Central memory CD8-positive, alpha-beta T cell (primary cell): ENCODE data around the gene CGREF1.

Experiments
- ATAC-seq: fragments of 150-1000 bp; cut with Tn5 transposase; replicated peaks from 2 replicates; pipeline ENCODE4 v1.10.0; 2022; ENCODE audit warnings: mild to moderate bottlenecking, moderate FRiP score, moderate number of reproducible peaks; ENCODE audit not compliant: poor library complexity, severe bottlenecking; ENCODE audit errors: extremely low read depth
- DNase-seq, 2 donors: peaks; one replicate each; pipeline ENCODE4 v3.0.0; 2021; ENCODE audit warnings: low spot score in 2 of 2
- H3K27ac Mint-ChIP-seq: one replicate; pipeline ENCODE4 v1.8.0; 2022; ENCODE audit warnings: low read depth, mild to moderate bottlenecking, moderate library complexity, mixed read lengths
- H3K27me3 Mint-ChIP-seq: one replicate; pipeline ENCODE4 v1.8.0; 2022; ENCODE audit warnings: mixed read lengths
- H3K36me3 Mint-ChIP-seq: one replicate; pipeline ENCODE4 v1.8.0; 2022; ENCODE audit warnings: mild to moderate bottlenecking, moderate library complexity, mixed read lengths; ENCODE audit not compliant: insufficient read depth
- H3K4me1 Mint-ChIP-seq: one replicate; pipeline ENCODE4 v1.8.0; 2022; ENCODE audit warnings: mixed read lengths
- H3K4me3 Mint-ChIP-seq: one replicate; pipeline ENCODE4 v1.8.0; 2022; ENCODE audit warnings: mild to moderate bottlenecking, moderate library complexity, mixed read lengths
- H3K9me3 Mint-ChIP-seq: one replicate; pipeline ENCODE4 v1.8.0; 2022; ENCODE audit warnings: mixed read lengths

The CGREF1 gene

DNA sequence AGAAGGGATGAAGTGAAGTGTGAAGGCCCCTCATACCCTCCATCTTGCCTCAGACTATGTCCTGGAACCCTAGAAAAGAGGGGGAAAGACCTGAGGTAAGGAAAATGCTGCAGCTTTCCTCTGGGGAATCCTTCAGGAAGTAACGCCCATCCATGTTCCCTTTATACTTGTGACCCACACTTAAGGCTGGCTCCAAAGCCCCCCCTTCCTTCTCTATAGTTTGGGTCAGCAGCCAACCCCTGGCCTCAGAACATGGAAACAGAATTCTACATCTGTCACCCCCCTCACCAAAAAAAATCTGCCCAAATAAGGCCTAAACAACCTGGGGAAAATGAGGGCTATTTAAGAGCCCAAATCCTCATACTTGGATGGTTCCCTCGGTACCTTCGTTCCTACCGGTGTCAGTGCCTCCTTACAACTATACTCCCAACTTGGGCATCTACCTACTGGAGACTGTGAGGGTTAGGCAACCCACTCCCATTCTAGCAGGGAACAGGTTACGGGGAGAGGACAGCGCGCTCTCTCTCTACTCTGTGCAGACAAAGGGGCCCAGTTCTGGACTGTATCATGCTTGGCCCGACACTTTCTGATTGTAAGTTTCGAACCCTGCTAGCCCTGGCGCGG, 48.2 kb downstream of the CGREF1 start:
- no peaks in the 10 kb centered on the region for H3K9me3 Mint-ChIP-seq
- peak overlapping the region; percentile 96 for H3K4me3 Mint-ChIP-seq
- peak overlapping the region; percentile 94 for H3K27ac Mint-ChIP-seq
- H3K27me3 Mint-ChIP-seq = no peaks in the 10 kb centered on the region
- peaks cover 67% of the 10 kb centered on the region for H3K4me1 Mint-ChIP-seq
- H3K36me3 Mint-ChIP-seq = peaks cover 22% of the 10 kb centered on the region
- ATAC-seq (peak; percentile 13), DNase-seq (no peak)

DNA sequence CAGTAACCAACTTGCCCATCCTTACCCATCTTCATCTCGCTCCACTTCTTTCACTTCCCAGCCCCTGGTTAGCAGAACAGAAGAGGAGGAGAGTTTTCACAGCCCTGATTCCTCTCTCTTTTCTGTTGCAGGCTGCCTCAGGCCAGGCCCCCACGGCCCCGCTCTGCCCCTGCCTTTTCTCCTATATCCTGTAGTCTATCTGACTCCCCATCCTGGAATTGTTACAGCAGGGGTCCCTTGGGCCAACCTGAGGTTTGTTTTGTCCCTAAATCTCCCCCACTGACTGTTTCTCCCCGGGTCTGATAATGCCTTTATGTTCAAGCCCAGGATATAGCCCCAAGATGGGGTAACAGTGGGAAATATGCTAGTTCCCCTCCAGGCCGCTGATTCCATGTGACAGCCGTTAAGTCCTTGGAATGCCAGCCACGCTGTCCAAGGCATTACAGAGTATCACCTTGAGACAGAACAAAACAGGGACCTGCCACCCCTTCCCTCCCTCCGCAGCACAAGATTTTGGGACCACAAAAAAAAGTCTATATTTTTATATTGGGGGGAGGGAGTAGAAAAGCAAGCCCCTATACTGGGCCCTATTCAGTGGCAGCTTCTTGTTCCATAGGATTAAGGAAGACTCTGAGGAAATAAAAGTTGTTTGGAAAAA, 48.8 kb downstream of the CGREF1 start:
- peaks cover 62% of the 10 kb centered on the region for H3K4me1 Mint-ChIP-seq
- ATAC-seq = no peak
- peak overlapping the region; percentile 82 for H3K27ac Mint-ChIP-seq
- H3K36me3 Mint-ChIP-seq = peaks cover 23% of the 10 kb centered on the region
- no peaks in the 10 kb centered on the region for H3K27me3 Mint-ChIP-seq
- no peak for DNase-seq
- H3K9me3 Mint-ChIP-seq = no peaks in the 10 kb centered on the region
- peak overlapping the region; percentile 96 for H3K4me3 Mint-ChIP-seq

DNA sequence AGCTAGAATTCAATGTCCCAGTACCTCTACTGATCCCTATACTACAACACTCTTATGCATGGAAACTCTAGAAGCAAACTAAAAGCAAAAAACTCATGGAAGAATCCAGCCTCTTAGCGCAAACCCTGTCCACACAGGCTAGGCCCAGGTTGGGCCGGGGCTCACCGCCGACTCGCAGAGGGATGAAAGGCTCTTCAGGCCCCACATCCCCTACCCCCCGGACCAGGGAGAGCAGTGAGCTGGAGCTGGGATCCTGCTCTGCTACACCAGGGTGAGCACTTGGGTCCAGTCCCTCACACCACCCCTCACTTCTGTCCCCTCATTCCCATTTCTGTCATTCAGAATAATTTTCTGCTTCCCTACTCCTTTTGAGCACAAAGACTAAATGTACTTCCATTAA, 49.5 kb downstream of the CGREF1 start:
- H3K27me3 Mint-ChIP-seq = no peaks in the 10 kb centered on the region
- ATAC-seq = no peak
- H3K36me3 Mint-ChIP-seq = peaks cover 28% of the 10 kb centered on the region
- no peak for DNase-seq
- peaks cover 56% of the 10 kb centered on the region for H3K4me1 Mint-ChIP-seq
- H3K4me3 Mint-ChIP-seq = peak overlapping the region; percentile 96
- no peaks in the 10 kb centered on the region for H3K9me3 Mint-ChIP-seq
- peak overlapping the region; percentile 82 for H3K27ac Mint-ChIP-seq

DNA sequence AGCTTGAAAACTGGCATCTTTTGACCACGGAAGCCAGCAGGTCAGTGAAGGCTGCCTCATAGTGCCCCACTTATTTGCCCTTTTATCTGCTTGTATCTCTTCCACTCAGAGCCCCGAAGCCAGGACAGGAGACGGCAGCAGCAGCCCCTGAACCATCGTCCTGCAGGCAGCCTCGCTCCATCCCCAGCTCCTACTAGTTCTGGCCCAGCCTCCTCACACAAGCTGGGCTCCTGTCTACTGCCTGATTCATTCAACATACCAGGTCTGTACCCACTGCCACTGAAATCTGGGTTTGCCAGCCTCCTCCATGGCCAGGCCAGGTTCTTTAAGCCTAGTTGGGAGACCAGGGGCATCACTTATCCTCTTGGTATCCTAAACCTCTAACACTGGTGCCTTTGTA, 51.5 kb downstream of the CGREF1 start:
- Mint-ChIP-seq H3K4me1 (peaks cover 55% of the 10 kb centered on the region), H3K9me3 (no peaks in the 10 kb centered on the region), H3K36me3 (peaks cover 33% of the 10 kb centered on the region), H3K27ac (peak overlapping the region; percentile 16), H3K4me3 (no peak overlapping the region), H3K27me3 (no peaks in the 10 kb centered on the region)
- DNase-seq (no peak), ATAC-seq (no peak)

DNA sequence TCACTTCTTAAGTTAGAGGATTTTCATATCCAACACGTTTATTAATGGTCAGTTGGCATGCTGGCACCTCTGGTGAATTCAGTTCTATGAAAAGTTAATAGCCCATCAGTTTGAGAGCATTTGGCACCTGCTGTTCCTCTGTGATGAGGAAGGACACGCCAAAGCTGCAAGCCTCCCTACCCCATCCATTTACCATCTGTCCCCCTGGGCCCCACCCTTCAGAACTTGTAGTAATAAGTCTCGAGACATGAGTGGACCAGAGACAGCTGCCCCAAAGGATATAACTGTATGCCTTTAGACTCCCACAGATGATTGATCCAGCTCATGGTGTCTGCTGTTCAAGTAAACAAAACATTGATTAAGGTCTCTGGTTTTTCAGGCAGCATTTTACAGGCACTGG, 53.8 kb downstream of the CGREF1 start:
- Mint-ChIP-seq H3K36me3 (peaks cover 27% of the 10 kb centered on the region), H3K4me3 (no peak overlapping the region), H3K4me1 (peaks cover 41% of the 10 kb centered on the region), H3K27me3 (no peaks in the 10 kb centered on the region), H3K9me3 (no peaks in the 10 kb centered on the region), H3K27ac (no peak overlapping the region)
- no peak for ATAC-seq
- no peak for DNase-seq

DNA sequence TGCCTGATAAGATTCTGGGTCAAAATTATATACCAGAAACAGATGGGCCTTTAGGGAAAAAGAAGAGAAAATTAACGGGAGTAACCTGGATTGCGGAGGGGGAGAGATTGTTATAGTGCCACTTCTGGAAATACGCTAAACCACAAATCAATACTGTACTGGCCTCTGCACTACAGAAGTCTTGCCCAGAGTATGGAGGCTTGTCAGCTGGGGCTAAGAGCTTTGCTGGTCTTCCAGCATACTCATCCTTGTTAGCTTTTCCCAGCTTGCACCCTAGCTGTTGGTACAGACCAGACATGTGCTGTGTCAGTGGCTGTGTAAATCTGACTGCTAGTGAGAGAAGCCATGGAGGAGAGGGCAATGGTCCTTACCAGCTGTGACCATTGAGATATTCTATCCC, 58.6 kb downstream of the CGREF1 start:
- no peak for ATAC-seq
- no peak overlapping the region for H3K27ac Mint-ChIP-seq
- no peak for DNase-seq
- no peaks in the 10 kb centered on the region for H3K9me3 Mint-ChIP-seq
- no peaks in the 10 kb centered on the region for H3K27me3 Mint-ChIP-seq
- no peak overlapping the region for H3K4me3 Mint-ChIP-seq
- H3K36me3 Mint-ChIP-seq = peaks cover 24% of the 10 kb centered on the region
- peaks cover 7% of the 10 kb centered on the region for H3K4me1 Mint-ChIP-seq

DNA sequence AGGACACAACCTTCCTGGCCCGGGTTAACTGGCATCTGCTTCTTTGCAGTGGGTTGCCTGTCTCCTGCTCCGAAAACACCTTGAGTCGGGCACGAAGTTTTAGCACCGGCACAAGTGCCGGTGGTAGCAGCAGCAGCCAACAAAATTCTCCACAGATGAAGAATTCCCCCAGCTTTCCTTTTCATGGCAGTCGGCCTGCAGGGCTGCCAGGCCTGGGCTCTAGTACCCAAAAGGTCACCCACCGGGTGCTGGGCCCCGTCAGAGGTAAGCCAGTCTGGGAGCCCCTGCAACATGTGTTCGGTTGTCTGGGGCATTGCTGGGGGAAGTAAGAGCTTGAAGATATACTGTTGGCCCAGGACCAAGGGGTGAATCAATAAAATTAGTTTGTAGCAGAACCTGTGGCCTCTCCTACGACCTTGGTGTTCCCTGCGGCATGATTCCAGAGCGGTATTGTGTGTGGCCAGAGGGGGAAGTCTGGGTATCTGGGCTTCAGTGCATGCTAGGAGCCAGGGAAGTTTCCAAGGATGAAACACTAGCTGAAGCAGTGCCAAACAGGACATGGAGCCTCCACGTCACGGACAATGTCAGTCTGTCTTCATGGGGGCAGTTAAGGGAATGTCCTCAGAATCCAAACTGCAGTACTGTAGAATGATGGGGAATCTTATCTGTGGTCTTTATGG, 59.6 kb downstream of the CGREF1 start:
- Mint-ChIP-seq H3K27me3 (no peaks in the 10 kb centered on the region), H3K4me1 (peaks cover 7% of the 10 kb centered on the region), H3K4me3 (no peak overlapping the region), H3K9me3 (no peaks in the 10 kb centered on the region), H3K27ac (no peak overlapping the region), H3K36me3 (peaks cover 21% of the 10 kb centered on the region)
- no peak for ATAC-seq
- no peak for DNase-seq

DNA sequence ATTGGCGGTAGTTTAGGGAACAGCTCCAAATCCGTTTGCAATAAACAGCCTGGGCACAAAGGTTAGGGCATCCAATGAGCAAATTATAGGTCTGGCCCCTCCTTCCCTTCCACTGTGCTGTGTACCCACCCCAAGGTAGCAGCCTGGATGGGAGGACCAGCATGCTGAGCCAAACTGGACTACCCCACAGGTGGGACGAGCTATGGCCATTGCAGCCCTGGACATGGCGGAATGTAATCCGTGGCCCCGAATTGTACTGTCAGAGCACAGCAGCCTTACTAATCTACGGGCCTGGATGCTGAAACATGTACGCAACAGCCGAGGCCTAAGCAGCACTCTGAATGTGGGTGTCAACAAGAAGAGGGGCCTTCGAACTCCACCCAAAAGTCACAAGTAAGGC, 60.7 kb downstream of the CGREF1 start:
- Mint-ChIP-seq H3K4me3 (no peak overlapping the region), H3K9me3 (no peaks in the 10 kb centered on the region), H3K4me1 (peaks cover 7% of the 10 kb centered on the region), H3K36me3 (peaks cover 21% of the 10 kb centered on the region), H3K27ac (no peak overlapping the region), H3K27me3 (no peaks in the 10 kb centered on the region)
- ATAC-seq (no peak), DNase-seq (no peak)

DNA sequence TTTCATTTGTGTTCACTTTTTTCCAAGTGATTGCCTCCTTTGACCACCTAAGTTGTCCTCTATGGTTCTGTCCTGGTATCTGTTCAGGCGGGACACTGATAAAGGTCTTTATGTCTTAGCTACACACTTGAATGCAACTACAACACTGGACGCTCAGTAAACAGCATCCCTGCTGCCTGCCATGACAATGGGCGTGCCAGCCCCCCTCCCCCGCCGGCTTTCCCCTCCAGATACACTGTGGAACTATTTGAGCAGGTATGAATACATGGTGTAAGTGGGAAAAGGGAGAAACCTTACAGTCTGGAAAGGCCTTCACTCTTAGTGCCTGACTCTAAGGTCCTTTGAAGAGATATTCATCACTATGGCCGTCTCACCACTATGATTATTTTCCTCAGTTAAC, 61.7 kb downstream of the CGREF1 start:
- Mint-ChIP-seq H3K4me1 (peaks cover 4% of the 10 kb centered on the region), H3K27me3 (no peaks in the 10 kb centered on the region), H3K27ac (no peak overlapping the region), H3K9me3 (no peaks in the 10 kb centered on the region), H3K36me3 (peaks cover 19% of the 10 kb centered on the region), H3K4me3 (no peak overlapping the region)
- DNase-seq = no peak
- ATAC-seq = no peak

DNA sequence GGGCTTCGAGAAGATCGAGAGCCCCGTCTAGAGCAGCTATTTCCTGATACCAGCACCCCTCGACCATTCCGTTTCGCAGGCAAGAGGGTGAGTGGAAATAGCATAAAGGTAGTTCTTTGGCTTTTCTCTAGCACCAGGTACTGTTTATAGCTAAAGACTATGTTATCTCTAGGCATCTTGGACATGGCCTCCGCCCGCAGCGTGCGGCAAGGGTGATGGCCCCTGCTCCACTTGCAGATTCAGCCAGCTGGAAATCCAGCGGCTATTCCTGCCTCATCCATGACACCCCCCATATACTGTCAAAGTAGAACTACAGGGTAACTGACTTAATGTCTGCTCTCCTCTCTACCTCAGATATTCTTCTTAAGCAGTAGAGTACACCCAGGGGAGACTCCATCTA, 64.2 kb downstream of the CGREF1 start:
- peaks cover 13% of the 10 kb centered on the region for H3K27me3 Mint-ChIP-seq
- DNase-seq (no peak), ATAC-seq (no peak)
- no peak overlapping the region for H3K4me3 Mint-ChIP-seq
- no peak overlapping the region for H3K27ac Mint-ChIP-seq
- H3K36me3 Mint-ChIP-seq = peaks cover 42% of the 10 kb centered on the region
- peaks cover 25% of the 10 kb centered on the region for H3K4me1 Mint-ChIP-seq
- peaks cover 8% of the 10 kb centered on the region for H3K9me3 Mint-ChIP-seq

DNA sequence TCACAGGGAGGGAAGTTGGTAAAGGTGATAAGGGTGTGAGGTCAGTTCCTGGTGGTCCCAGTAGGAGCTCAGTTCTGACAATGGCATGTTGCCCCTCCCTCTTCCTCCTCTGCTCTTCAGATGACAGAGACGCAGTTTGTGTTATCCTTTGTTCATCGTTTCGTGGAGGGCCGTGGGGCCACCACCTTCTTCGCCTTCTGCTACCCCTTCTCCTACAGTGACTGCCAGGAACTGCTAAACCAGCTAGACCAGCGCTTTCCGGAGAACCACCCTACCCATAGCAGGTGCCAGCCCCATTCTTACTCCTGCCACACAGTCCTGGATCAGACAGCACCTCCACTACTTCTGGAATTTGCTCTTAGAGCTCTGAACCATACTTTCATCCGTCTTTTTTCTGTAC, 65.2 kb downstream of the CGREF1 start:
- Mint-ChIP-seq H3K9me3 (peaks cover 8% of the 10 kb centered on the region), H3K4me3 (no peak overlapping the region), H3K4me1 (peaks cover 30% of the 10 kb centered on the region), H3K36me3 (peaks cover 48% of the 10 kb centered on the region), H3K27ac (peak overlapping the region; percentile 30), H3K27me3 (peaks cover 13% of the 10 kb centered on the region)
- ATAC-seq (no peak), DNase-seq (no peak)

DNA sequence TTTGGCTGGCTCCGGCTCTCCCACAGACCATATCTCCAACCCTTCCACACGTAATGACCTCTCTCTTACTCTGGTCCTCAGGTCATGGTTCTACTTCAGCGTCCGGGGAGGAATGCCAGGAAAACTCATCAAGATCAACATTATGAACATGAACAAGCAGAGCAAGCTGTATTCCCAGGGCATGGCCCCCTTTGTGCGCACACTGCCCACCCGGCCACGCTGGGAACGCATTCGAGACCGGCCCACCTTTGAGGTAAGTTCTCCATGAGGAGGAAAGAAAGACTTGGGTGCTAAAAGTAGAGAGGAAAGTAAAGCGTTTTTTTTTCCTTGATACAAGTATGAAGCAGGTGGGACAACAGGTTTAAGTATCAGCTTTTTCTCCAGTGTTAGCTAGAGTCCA, 65.6 kb downstream of the CGREF1 start:
- Mint-ChIP-seq H3K36me3 (peaks cover 48% of the 10 kb centered on the region), H3K9me3 (peaks cover 8% of the 10 kb centered on the region), H3K27me3 (peaks cover 13% of the 10 kb centered on the region), H3K27ac (peak overlapping the region; percentile 100), H3K4me3 (peak overlapping the region; percentile 98), H3K4me1 (peaks cover 30% of the 10 kb centered on the region)
- ATAC-seq = no peak
- no peak for DNase-seq
